CD8-positive, alpha-beta memory T cell (primary cell): ENCODE results near the gene HNRNPF. TPM values are rescaled to one million over a fixed set of nuclear protein-coding genes. Genes with fewer than 3 reads are reported as not detected.
A peak's percentile ranks its signal among the peaks of the same experiment; 100 is the strongest.

ENCODE experiments used
- CTCF ChIA-PET: fragments of 350-600 bp; sonication (Branson Sonifier 250); formaldehyde crosslinking; loops from one replicate; lab custom pipeline; 2021; ENCODE audit warnings: antibody characterized with exemption; lab: Charles Lee
- POLR2A ChIA-PET: fragments of 350-600 bp; sonication (Branson Sonifier 250); formaldehyde crosslinking; loops from one replicate; lab custom pipeline; 2021; ENCODE audit warnings: antibody characterized with exemption; lab: Charles Lee
- DNase-seq, 5 donors: peaks; one replicate each; pipeline versions ENCODE4 v3.0.0 to v3.0.0-alpha.2; 2020 to 2022; ENCODE audit warnings: mixed read lengths in 1 of 5
- H3K27ac ChIP-seq: one replicate; pipeline ENCODE4 v1.7.0; 2013; ENCODE audit warnings: low read depth, mild to moderate bottlenecking, low read length, moderate library complexity
- H3K27me3 ChIP-seq: 2 replicates; pipeline ENCODE4 v1.7.0; 2013; ENCODE audit warnings: low read length, mild to moderate bottlenecking; ENCODE audit not compliant: insufficient read depth, poor library complexity, severe bottlenecking
- H3K36me3 ChIP-seq: 2 replicates; pipeline ENCODE4 v1.7.0; 2013; ENCODE audit warnings: mild to moderate bottlenecking, low read length, moderate library complexity; ENCODE audit not compliant: insufficient read depth
- H3K4me1 ChIP-seq: 2 replicates; pipeline ENCODE4 v1.7.0; 2013; ENCODE audit warnings: mild to moderate bottlenecking, low read length, moderate library complexity; ENCODE audit not compliant: insufficient read depth
- H3K4me3 ChIP-seq: 2 replicates; pipeline ENCODE4 v1.7.0; 2013; ENCODE audit warnings: mild to moderate bottlenecking, low read length
- H3K9me3 ChIP-seq: 2 replicates; pipeline ENCODE4 v1.7.0; 2013; ENCODE audit warnings: mild to moderate bottlenecking, low read length
- H3K27ac Mint-ChIP-seq, 8 donors: one replicate each; pipeline ENCODE4 v1.8.0; 2020 to 2021; ENCODE audit warnings: mixed read lengths in 8 of 8, mild to moderate bottlenecking in 6 of 8, inconsistent platforms in 3 of 8, moderate library complexity in 3 of 8
- H3K27me3 Mint-ChIP-seq, 2 donors: one replicate each; pipeline ENCODE4 v1.8.0; 2020 to 2021; ENCODE audit warnings: mixed read lengths in 2 of 2, mild to moderate bottlenecking in 1 of 2, moderate library complexity in 1 of 2
- H3K36me3 Mint-ChIP-seq, 3 donors: one replicate each; pipeline ENCODE4 v1.8.0; 2020 to 2021; ENCODE audit warnings: mixed read lengths in 3 of 3, inconsistent platforms in 1 of 3, mild to moderate bottlenecking in 1 of 3
- H3K4me1 Mint-ChIP-seq, 3 donors: one replicate each; pipeline ENCODE4 v1.8.0; 2020 to 2021; ENCODE audit warnings: mixed read lengths in 3 of 3, inconsistent platforms in 1 of 3, mild to moderate bottlenecking in 1 of 3
- H3K4me3 Mint-ChIP-seq, 7 donors: one replicate each; pipeline ENCODE4 v1.8.0; 2020 to 2021; ENCODE audit warnings: mixed read lengths in 7 of 7, mild to moderate bottlenecking in 6 of 7, moderate library complexity in 4 of 7, inconsistent platforms in 2 of 7
- H3K9me3 Mint-ChIP-seq, 5 donors: one replicate each; pipeline ENCODE4 v1.8.0; 2020 to 2022; ENCODE audit warnings: mixed read lengths in 5 of 5, mild to moderate bottlenecking in 3 of 5, moderate library complexity in 2 of 5, inconsistent platforms in 1 of 5
- polyA plus RNA-seq: library from polyadenylated mRNA; unstranded; fragments of 300-500 nt; fragmentation: Illumina TruSeq; gene quantifications from one replicate; pipeline ENCODE4 v1.2.3, GENCODE V29; 2021
- total RNA-seq, 2 experiments: library from RNA; stranded (reverse); gene quantifications; one replicate each; pipeline ENCODE4 v1.2.3, GENCODE V29; 2021

Gene HNRNPF
- total and polyA plus RNA-seq, 3 experiments from 2014 or later: 261 to 566 (median 562) TPM

- no peak for DNase-seq
- Mint-ChIP-seq H3K36me3 (peaks cover 0 to 3% (median 0%) of the 10 kb centered on the region in 3 donors), H3K4me1 (peaks cover 15 to 24% (median 23%) of the 10 kb centered on the region in 3 donors), H3K9me3 (no peaks in the 10 kb centered on the region), H3K4me3 (no peak overlapping the region), H3K27ac (no peak overlapping the region), H3K27me3 (peaks cover 13 to 24% of the 10 kb centered on the region in 2 donors)
- Histone ChIP-seq H3K36me3 (no peaks in the 10 kb centered on the region), H3K4me1 (peaks cover 8% of the 10 kb centered on the region), H3K27ac (no peak overlapping the region), H3K9me3 (no peaks in the 10 kb centered on the region), H3K27me3 (no peaks in the 10 kb centered on the region), H3K4me3 (no peak overlapping the region)
- POLR2A ChIA-PET: no interaction called here
- CTCF ChIA-PET: interaction anchor here (1.2 to 1.6 kb wide), 3 partner anchors 27 to 87 kb away, joined by 3 to 6 read pairs (median 5); no protein-coding TSS in a partner anchor
These were observed 56.0 kb downstream of the HNRNPF start for GRCh38 chr10:43352951-43353350.

- Histone ChIP-seq H3K9me3 (no peaks in the 10 kb centered on the region), H3K36me3 (no peaks in the 10 kb centered on the region), H3K4me1 (peaks cover 11% of the 10 kb centered on the region), H3K4me3 (no peak overlapping the region), H3K27me3 (no peaks in the 10 kb centered on the region), H3K27ac (no peak overlapping the region)
- Mint-ChIP-seq H3K4me3 (no peak overlapping the region), H3K27me3 (peaks cover 15 to 24% of the 10 kb centered on the region in 2 donors), H3K4me1 (peaks cover 18 to 33% (median 25%) of the 10 kb centered on the region in 3 donors), H3K36me3 (peaks cover 0 to 3% (median 0%) of the 10 kb centered on the region in 3 donors), H3K9me3 (no peaks in the 10 kb centered on the region), H3K27ac (no peak overlapping the region)
- ChIA-PET POLR2A (no interaction called here), CTCF (interaction anchor here (1.0 to 5.0 kb wide), 3 partner anchors 11 to 82 kb away, joined by 3 to 67 read pairs (median 4); no protein-coding TSS in a partner anchor)
- no peak for DNase-seq
These were observed 57.7 kb downstream of the HNRNPF start for GRCh38 chr10:43351301-43351700.

GRCh38 chr10:43350686-43351085, 58.3 kb downstream of the HNRNPF start:
- Mint-ChIP-seq H3K27ac (peak overlapping the region in 1 of 8 donors; percentile 39), H3K27me3 (peaks cover 15 to 24% of the 10 kb centered on the region in 2 donors), H3K4me3 (peak overlapping the region in 4 of 7 donors; percentile 19 to 61 (median 38)), H3K4me1 (peaks cover 14 to 27% (median 20%) of the 10 kb centered on the region in 3 donors), H3K9me3 (no peaks in the 10 kb centered on the region), H3K36me3 (peaks cover 0 to 3% (median 0%) of the 10 kb centered on the region in 3 donors)
- H3K4me3 ChIP-seq: no peak overlapping the region
- no peak overlapping the region for H3K27ac ChIP-seq
- peak in 1 of 5 donors; percentile 7 for DNase-seq
- H3K4me1 ChIP-seq: peaks cover 11% of the 10 kb centered on the region
- ChIA-PET CTCF (interaction anchor here (1.0 to 5.0 kb wide), 3 partner anchors 11 to 82 kb away, joined by 3 to 67 read pairs (median 4); no protein-coding TSS in a partner anchor), POLR2A (no interaction called here)
- no peaks in the 10 kb centered on the region for H3K36me3 ChIP-seq
- H3K27me3 ChIP-seq: no peaks in the 10 kb centered on the region
- H3K9me3 ChIP-seq: no peaks in the 10 kb centered on the region

GRCh38 chr10:43350156-43350555, 58.8 kb downstream of the HNRNPF start:
- Mint-ChIP-seq H3K9me3 (no peaks in the 10 kb centered on the region), H3K27me3 (peaks cover 15 to 24% of the 10 kb centered on the region in 2 donors), H3K27ac (peak overlapping the region in 1 of 8 donors; percentile 39), H3K36me3 (peaks cover 0 to 3% (median 0%) of the 10 kb centered on the region in 3 donors), H3K4me1 (peaks cover 14 to 26% (median 19%) of the 10 kb centered on the region in 3 donors), H3K4me3 (peak overlapping the region in 1 of 7 donors; percentile 3)
- H3K27ac ChIP-seq: no peak overlapping the region
- DNase-seq: no peak
- H3K9me3 ChIP-seq: no peaks in the 10 kb centered on the region
- no peaks in the 10 kb centered on the region for H3K27me3 ChIP-seq
- ChIA-PET CTCF (interaction anchor here (1.0 to 5.0 kb wide), 6 partner anchors 12 to 145 kb away, joined by 3 to 67 read pairs (median 18); partner anchors contain the start of gene RASGEF1A), POLR2A (interaction anchor here (0.5 kb wide), 1 partner anchor 30 kb away, joined by 3 read pairs; no protein-coding TSS in a partner anchor)
- H3K4me3 ChIP-seq: no peak overlapping the region
- H3K36me3 ChIP-seq: no peaks in the 10 kb centered on the region
- peaks cover 11% of the 10 kb centered on the region for H3K4me1 ChIP-seq

- DNase-seq: peak; percentile 77 to 90 (median 80)
- Histone ChIP-seq H3K4me1 (peaks cover 11% of the 10 kb centered on the region), H3K4me3 (no peak overlapping the region), H3K36me3 (no peaks in the 10 kb centered on the region), H3K27me3 (no peaks in the 10 kb centered on the region), H3K9me3 (no peaks in the 10 kb centered on the region), H3K27ac (no peak overlapping the region)
- Mint-ChIP-seq H3K4me3 (peak overlapping the region in 1 of 7 donors; percentile 9), H3K27me3 (peaks cover 15 to 24% of the 10 kb centered on the region in 2 donors), H3K4me1 (peaks cover 15 to 30% (median 19%) of the 10 kb centered on the region in 3 donors), H3K27ac (peak overlapping the region in 6 of 8 donors; percentile 4 to 49 (median 42)), H3K36me3 (peaks cover 0 to 3% (median 0%) of the 10 kb centered on the region in 3 donors), H3K9me3 (no peaks in the 10 kb centered on the region)
- ChIA-PET CTCF (interaction anchor here (0.8 to 5.0 kb wide), 22 partner anchors 8 to 146 kb away, joined by 3 to 67 read pairs (median 4); partner anchors contain the start of gene RASGEF1A), POLR2A (interaction anchor here (0.6 kb wide), 1 partner anchor 87 kb away, joined by 3 read pairs; no protein-coding TSS in a partner anchor)
These were observed 60.3 kb downstream of the HNRNPF start for GRCh38 chr10:43348511-43349312.

GRCh38 chr10:43347997-43348396, 61.0 kb downstream of the HNRNPF start:
- ChIA-PET POLR2A (interaction anchor here (0.6 kb wide), 1 partner anchor 86 kb away, joined by 3 read pairs; no protein-coding TSS in a partner anchor), CTCF (interaction anchor here (0.9 to 5.0 kb wide), 16 partner anchors 9 to 146 kb away, joined by 3 to 67 read pairs (median 5); partner anchors contain the start of gene RASGEF1A)
- Histone ChIP-seq H3K4me3 (no peak overlapping the region), H3K9me3 (no peaks in the 10 kb centered on the region), H3K36me3 (no peaks in the 10 kb centered on the region), H3K27ac (no peak overlapping the region), H3K4me1 (peaks cover 11% of the 10 kb centered on the region), H3K27me3 (no peaks in the 10 kb centered on the region)
- Mint-ChIP-seq H3K9me3 (no peaks in the 10 kb centered on the region), H3K4me3 (no peak overlapping the region), H3K27me3 (peaks cover 15 to 20% of the 10 kb centered on the region in 2 donors), H3K27ac (peak overlapping the region in 1 of 8 donors; percentile 17), H3K36me3 (peaks cover 0 to 3% (median 0%) of the 10 kb centered on the region in 3 donors), H3K4me1 (peaks cover 15 to 30% (median 19%) of the 10 kb centered on the region in 3 donors)
- no peak for DNase-seq

GRCh38 chr10:43344051-43344450, 64.9 kb downstream of the HNRNPF start:
- ChIA-PET POLR2A (interaction anchor here (0.6 kb wide), 1 partner anchor 36 kb away, joined by 5 read pairs; no protein-coding TSS in a partner anchor), CTCF (interaction anchor here (0.9 to 2.0 kb wide), 4 partner anchors 20 to 81 kb away, joined by 3 to 9 read pairs (median 6); no protein-coding TSS in a partner anchor)
- H3K27me3 ChIP-seq: no peaks in the 10 kb centered on the region

More at GRCh38 chr10:43344051-43344450, 64.9 kb downstream of the HNRNPF start:
- Histone ChIP-seq H3K9me3 (no peaks in the 10 kb centered on the region), H3K4me1 (peaks cover 11% of the 10 kb centered on the region), H3K4me3 (no peak overlapping the region), H3K27ac (no peak overlapping the region), H3K36me3 (no peaks in the 10 kb centered on the region)
- Mint-ChIP-seq H3K9me3 (no peaks in the 10 kb centered on the region), H3K36me3 (peaks cover 0 to 3% (median 0%) of the 10 kb centered on the region in 3 donors), H3K4me3 (no peak overlapping the region), H3K27me3 (peaks cover 8 to 18% of the 10 kb centered on the region in 2 donors), H3K4me1 (peaks cover 19 to 26% (median 20%) of the 10 kb centered on the region in 3 donors), H3K27ac (peak overlapping the region in 2 of 8 donors; percentile 11 to 33)
- no peak for DNase-seq
